Measurements from ENCODE around the gene RNF151. TPM values are rescaled to one million over a fixed set of nuclear protein-coding genes. Genes with fewer than 3 reads are reported as not detected.

RNF151 gene
- total and polyA plus RNA-seq, 2 of the 13 experiments (the other 11 are each of a cell fraction or from before 2014, with no cell fraction given), result not detected

- TF ChIP-seq THAP9 (CRISPR knock-in tag; IDR thresholded peaks at IDR 0.05; ENCODE audit: borderline replicate concordance) (peak; percentile 73; the same call in 1 of the 2 replicates), CHD4 (IDR thresholded peaks at IDR 0.05; ENCODE audit: borderline replicate concordance, low read length) (no peak), ZBTB26 (CRISPR knock-in tag; IDR thresholded peaks at IDR 0.05; ENCODE audit: borderline replicate concordance) (no peak), STAG1 (CRISPR knock-in tag; IDR thresholded peaks at IDR 0.05) (peak; percentile 34; the same call in 1 of the 2 replicates), ZFP62 (CRISPR knock-in tag; IDR thresholded peaks at IDR 0.05) (no peak), ZNF678 (CRISPR knock-in tag; IDR thresholded peaks at IDR 0.05) (0 out of 2 replicates have a peak, but pooled peaks have one; percentile 22), NFKBIZ (CRISPR knock-in tag; IDR thresholded peaks at IDR 0.05) (0 out of 2 replicates have a peak, but pooled peaks have one; percentile 32), KLF11 (CRISPR knock-in tag; IDR thresholded peaks at IDR 0.05) (no peak), HNRNPUL1 (IDR thresholded peaks at IDR 0.05; ENCODE audit: low read depth, low read length) (no peak; the same call in 1 of the 2 replicates)
- TF ChIP-seq, protein P1, sequence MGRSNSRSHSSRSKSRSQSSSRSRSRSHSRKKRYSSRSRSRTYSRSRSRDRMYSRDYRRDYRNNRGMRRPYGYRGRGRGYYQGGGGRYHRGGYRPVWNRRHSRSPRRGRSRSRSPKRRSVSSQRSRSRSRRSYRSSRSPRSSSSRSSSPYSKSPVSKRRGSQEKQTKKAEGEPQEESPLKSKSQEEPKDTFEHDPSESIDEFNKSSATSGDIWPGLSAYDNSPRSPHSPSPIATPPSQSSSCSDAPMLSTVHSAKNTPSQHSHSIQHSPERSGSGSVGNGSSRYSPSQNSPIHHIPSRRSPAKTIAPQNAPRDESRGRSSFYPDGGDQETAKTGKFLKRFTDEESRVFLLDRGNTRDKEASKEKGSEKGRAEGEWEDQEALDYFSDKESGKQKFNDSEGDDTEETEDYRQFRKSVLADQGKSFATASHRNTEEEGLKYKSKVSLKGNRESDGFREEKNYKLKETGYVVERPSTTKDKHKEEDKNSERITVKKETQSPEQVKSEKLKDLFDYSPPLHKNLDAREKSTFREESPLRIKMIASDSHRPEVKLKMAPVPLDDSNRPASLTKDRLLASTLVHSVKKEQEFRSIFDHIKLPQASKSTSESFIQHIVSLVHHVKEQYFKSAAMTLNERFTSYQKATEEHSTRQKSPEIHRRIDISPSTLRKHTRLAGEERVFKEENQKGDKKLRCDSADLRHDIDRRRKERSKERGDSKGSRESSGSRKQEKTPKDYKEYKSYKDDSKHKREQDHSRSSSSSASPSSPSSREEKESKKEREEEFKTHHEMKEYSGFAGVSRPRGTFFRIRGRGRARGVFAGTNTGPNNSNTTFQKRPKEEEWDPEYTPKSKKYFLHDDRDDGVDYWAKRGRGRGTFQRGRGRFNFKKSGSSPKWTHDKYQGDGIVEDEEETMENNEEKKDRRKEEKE (IDR thresholded peaks at IDR 0.05), result no peak
- TF ChIP-seq, protein P2, sequence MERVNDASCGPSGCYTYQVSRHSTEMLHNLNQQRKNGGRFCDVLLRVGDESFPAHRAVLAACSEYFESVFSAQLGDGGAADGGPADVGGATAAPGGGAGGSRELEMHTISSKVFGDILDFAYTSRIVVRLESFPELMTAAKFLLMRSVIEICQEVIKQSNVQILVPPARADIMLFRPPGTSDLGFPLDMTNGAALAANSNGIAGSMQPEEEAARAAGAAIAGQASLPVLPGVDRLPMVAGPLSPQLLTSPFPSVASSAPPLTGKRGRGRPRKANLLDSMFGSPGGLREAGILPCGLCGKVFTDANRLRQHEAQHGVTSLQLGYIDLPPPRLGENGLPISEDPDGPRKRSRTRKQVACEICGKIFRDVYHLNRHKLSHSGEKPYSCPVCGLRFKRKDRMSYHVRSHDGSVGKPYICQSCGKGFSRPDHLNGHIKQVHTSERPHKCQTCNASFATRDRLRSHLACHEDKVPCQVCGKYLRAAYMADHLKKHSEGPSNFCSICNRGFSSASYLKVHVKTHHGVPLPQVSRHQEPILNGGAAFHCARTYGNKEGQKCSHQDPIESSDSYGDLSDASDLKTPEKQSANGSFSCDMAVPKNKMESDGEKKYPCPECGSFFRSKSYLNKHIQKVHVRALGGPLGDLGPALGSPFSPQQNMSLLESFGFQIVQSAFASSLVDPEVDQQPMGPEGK (CRISPR knock-in tag; IDR thresholded peaks at IDR 0.05), result peak; percentile 47
- TF ChIP-seq, protein P3, sequence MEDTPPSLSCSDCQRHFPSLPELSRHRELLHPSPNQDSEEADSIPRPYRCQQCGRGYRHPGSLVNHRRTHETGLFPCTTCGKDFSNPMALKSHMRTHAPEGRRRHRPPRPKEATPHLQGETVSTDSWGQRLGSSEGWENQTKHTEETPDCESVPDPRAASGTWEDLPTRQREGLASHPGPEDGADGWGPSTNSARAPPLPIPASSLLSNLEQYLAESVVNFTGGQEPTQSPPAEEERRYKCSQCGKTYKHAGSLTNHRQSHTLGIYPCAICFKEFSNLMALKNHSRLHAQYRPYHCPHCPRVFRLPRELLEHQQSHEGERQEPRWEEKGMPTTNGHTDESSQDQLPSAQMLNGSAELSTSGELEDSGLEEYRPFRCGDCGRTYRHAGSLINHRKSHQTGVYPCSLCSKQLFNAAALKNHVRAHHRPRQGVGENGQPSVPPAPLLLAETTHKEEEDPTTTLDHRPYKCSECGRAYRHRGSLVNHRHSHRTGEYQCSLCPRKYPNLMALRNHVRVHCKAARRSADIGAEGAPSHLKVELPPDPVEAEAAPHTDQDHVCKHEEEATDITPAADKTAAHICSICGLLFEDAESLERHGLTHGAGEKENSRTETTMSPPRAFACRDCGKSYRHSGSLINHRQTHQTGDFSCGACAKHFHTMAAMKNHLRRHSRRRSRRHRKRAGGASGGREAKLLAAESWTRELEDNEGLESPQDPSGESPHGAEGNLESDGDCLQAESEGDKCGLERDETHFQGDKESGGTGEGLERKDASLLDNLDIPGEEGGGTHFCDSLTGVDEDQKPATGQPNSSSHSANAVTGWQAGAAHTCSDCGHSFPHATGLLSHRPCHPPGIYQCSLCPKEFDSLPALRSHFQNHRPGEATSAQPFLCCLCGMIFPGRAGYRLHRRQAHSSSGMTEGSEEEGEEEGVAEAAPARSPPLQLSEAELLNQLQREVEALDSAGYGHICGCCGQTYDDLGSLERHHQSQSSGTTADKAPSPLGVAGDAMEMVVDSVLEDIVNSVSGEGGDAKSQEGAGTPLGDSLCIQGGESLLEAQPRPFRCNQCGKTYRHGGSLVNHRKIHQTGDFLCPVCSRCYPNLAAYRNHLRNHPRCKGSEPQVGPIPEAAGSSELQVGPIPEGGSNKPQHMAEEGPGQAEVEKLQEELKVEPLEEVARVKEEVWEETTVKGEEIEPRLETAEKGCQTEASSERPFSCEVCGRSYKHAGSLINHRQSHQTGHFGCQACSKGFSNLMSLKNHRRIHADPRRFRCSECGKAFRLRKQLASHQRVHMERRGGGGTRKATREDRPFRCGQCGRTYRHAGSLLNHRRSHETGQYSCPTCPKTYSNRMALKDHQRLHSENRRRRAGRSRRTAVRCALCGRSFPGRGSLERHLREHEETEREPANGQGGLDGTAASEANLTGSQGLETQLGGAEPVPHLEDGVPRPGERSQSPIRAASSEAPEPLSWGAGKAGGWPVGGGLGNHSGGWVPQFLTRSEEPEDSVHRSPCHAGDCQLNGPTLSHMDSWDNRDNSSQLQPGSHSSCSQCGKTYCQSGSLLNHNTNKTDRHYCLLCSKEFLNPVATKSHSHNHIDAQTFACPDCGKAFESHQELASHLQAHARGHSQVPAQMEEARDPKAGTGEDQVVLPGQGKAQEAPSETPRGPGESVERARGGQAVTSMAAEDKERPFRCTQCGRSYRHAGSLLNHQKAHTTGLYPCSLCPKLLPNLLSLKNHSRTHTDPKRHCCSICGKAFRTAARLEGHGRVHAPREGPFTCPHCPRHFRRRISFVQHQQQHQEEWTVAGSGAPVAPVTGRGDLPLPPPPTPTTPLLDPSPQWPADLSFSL (CRISPR knock-in tag; IDR thresholded peaks at IDR 0.05), result no peak
These were observed 17.1 kb downstream of the RNF151 start, which contains the start of gene GFER (continued) for GRCh38 chr16:1983544-1984346.

All from HepG2 (cell line).